C4-2B (cell line): Measurements from ENCODE around the gene TMEM181.
"Not testable (repeated sequence)": the region's sequence is repeated elsewhere in the genome, so short reads cannot be mapped to it uniquely, and the experiment has no call there.

Experiments
- H3K27ac ChIP-seq: fragments of 450-650 bp; 2 replicates; pipeline ENCODE4 v1.5.1; 2017
- CTCF ChIP-seq: fragments of 450-650 bp; conservative IDR thresholded peaks from 2 replicates; pipeline ENCODE4 v1.5.1; 2017; ENCODE audit warnings: mild to moderate bottlenecking
- ZFX ChIP-seq: fragments of 450-650 bp; IDR thresholded peaks from 2 replicates; pipeline ENCODE4 v1.6.1; 2017

Gene TMEM181

GRCh38 chr6:158605266-158605878 is 45.5 kb downstream of the TMEM181 start:
- no peak overlapping the region for H3K27ac ChIP-seq
- TF ChIP-seq CTCF (peak; percentile 40), ZFX (no peak)

- H3K27ac ChIP-seq: not testable (repeated sequence)
Observed at GRCh38 chr6:158606011-158606410, 46.1 kb downstream of the TMEM181 start.

- H3K27ac ChIP-seq: no peak overlapping the region
- no peak for TF ChIP-seq ZFX
- no peak for TF ChIP-seq CTCF
Observed at GRCh38 chr6:158606935-158607334, 47.0 kb downstream of the TMEM181 start.

GRCh38 chr6:158607411-158608170 is 47.7 kb downstream of the TMEM181 start:
- TF ChIP-seq CTCF (no peak), ZFX (no peak)
- H3K27ac ChIP-seq: no peak overlapping the region

GRCh38 chr6:158608221-158608620 is 48.3 kb downstream of the TMEM181 start:
- TF ChIP-seq ZFX (no peak), CTCF (no peak)
- H3K27ac ChIP-seq: no peak overlapping the region

GRCh38 chr6:158609455-158610155 is 49.7 kb downstream of the TMEM181 start:
- TF ChIP-seq ZFX: no peak
- TF ChIP-seq CTCF: no peak
- no peak overlapping the region for H3K27ac ChIP-seq

GRCh38 chr6:158610319-158610968 is 50.6 kb downstream of the TMEM181 start:
- no peak for TF ChIP-seq ZFX
- no peak overlapping the region for H3K27ac ChIP-seq

- TF ChIP-seq ZFX (no peak), CTCF (no peak)
- H3K27ac ChIP-seq: no peak overlapping the region
Observed at GRCh38 chr6:158611039-158611438, 51.1 kb downstream of the TMEM181 start.
